ENCODE data around the gene CES3.
A peak's percentile ranks its signal among the peaks of the same experiment; 100 is the strongest.

CES3 gene

GRCh38 chr16:67001726-67002125 lies 40.7 kb downstream of the CES3 start:
- no peak for DNase-seq (ENCODE audit: low read depth in 2 of 2)

GRCh38 chr16:67006930-67007658 lies 46.0 kb downstream of the CES3 start:
- DNase-seq (ENCODE audit: low read depth in 2 of 2) = no peak

GRCh38 chr16:67009158-67009557 lies 48.1 kb downstream of the CES3 start:
- no peak for DNase-seq (ENCODE audit: low read depth in 2 of 2)

- DNase-seq (ENCODE audit: low read depth in 2 of 2) = no peak
Observed at GRCh38 chr16:67011274-67011673, 50.2 kb downstream of the CES3 start.

DNA sequence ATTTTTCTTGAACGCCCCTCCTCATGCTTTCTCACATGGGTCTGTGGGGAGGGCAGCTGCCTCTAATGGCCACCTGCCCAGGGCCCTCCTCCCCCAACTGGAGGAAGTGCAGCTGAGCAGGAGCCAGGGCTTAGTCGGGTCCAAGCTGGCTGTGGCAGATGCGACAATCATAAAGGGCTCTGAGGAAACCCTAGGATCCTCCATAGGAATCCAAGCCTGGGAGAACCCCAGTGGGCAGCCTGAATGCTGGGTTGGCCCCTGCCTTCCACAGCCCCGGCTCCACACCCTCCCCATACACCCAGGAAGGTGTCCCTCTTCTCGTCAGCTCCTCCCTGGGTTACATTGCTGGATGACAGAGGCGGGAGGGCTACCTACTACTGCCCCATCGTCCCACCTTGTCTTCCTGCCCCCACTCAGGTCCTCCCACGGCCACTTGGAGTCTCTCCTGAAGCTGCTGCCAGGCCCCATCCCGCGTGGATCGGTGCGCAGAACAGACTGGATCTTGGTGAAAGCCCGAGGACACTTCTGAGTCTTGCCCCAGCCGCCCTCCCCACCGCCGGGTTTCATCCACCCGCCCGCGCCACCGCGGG lies 52.3 kb downstream of the CES3 start:
- no peak for DNase-seq (ENCODE audit: low read depth in 2 of 2)

DNA sequence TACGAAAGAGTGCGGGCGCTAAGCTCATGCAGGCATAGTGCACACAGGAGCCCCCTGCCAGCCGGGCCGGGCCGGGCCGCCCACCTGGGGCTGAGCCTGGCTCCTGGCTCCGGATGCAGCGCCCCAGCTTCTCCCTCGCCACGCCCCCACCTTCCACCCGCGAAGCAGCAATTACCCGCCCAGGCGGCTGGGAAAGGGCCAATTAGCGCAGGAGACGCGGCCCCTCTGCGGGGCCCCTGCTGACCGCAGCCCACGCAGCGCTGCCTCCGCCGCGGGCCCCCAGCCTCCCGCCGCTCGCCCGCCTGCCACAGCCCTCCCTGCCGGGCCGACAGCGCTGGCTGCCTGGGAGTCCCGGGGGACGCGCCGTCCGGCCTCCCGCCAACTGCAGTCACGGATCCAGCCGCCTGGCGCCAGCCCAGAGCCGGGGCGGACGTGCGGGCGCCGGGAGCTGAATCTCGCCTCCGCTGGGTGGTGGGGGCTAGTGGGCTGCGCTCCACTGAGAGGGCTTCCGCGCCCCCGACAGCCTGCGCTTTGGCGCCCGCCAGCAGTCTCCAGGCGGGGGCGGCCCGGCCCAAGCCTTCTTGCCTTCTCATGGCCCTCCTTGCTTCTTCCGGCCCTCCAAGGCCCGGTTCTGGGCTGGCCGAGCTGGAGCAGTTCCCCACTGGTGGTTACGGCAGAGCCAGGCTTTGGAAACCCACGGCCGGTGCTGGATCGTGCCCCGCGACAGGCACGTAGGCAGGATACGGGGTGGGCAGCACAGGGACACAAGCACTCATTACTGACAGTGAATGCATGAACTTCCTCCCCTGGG lies 53.0 kb downstream of the CES3 start:
- peak; percentile 39 to 70 for DNase-seq (ENCODE audit: low read depth in 2 of 2)

DNA sequence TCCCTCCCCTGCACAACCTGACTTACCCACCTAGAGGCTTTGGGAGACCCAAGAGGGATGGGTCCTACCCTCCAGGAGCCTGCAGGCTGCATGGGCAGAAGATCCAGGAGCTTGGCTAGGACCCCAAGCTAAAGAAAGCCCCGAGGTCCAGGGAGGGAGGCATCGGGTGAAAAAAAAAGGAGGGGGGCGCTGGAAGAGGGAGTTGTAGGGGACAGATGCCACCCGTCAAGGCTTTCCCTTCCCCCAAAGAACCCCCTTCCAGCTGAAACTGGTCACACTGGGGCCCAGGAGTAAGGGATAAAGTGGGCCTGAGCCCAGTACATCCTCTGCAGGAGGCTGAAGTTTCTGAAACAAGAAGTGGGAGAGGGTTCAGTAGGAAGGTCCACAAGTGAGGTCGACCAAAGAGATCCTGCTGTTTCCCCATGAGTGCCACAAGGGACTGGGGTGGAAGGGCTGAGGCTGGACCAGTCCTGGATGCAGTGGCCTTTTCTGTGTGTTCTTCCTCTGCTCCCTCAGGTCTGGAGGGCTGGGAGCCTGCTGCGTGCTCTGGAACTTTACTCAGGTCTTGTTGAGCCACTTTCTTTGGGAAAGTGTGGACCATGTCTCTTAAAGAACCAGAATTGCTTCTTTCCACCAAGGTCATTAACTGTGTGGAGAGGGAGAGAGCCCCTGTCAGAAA lies 53.7 kb downstream of the CES3 start:
- no peak for DNase-seq (ENCODE audit: low read depth in 2 of 2)

GRCh38 chr16:67015313-67015731 lies 54.3 kb downstream of the CES3 start:
- DNase-seq (ENCODE audit: low read depth in 2 of 2) = no peak

- no peak for DNase-seq (ENCODE audit: low read depth in 2 of 2)
Observed at GRCh38 chr16:67016143-67016542, 55.1 kb downstream of the CES3 start.

- no peak for DNase-seq (ENCODE audit: low read depth in 2 of 2)
Observed at GRCh38 chr16:67016681-67017420, 55.8 kb downstream of the CES3 start.

- DNase-seq (ENCODE audit: low read depth in 2 of 2) = no peak
Observed at GRCh38 chr16:67017421-67017750, 56.3 kb downstream of the CES3 start.

- DNase-seq (ENCODE audit: low read depth in 2 of 2) = peak; percentile 62 to 75
Observed at GRCh38 chr16:67017810-67018488, 56.9 kb downstream of the CES3 start.

- no peak for DNase-seq (ENCODE audit: low read depth in 2 of 2)
Observed at GRCh38 chr16:67019171-67019570, 58.1 kb downstream of the CES3 start.

DNA sequence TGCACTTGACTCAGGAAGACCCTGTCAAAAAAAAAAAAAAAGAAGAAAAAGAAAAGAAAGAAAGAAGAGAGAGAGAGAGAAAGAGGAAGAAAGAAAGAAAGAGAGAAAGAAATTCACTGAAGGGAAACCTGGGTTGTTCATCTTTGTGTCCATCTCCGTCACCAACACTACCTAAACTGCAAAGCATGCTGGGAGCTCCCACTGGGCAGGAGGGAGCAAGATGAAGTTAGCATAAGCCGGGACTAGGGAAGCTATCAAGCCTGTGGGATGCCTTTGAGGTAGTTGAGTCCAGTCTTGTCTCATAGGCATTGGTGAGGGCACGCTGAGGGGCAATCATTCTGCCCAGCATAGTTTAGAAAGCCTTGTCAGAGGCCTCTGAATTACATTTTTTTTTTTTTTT lies 60.3 kb downstream of the CES3 start:
- DNase-seq (ENCODE audit: low read depth in 2 of 2) = no peak

GRCh38 chr16:67022531-67023214 lies 61.6 kb downstream of the CES3 start:
- DNase-seq (ENCODE audit: low read depth in 2 of 2) = no peak

- DNase-seq (ENCODE audit: low read depth in 2 of 2) = no peak
Observed at GRCh38 chr16:67023689-67024088, 62.6 kb downstream of the CES3 start.

Measured in stimulated activated CD8-positive, alpha-beta memory T cell treated with anti-CD3 and anti-CD28 coated beads, Interleukin-7, amount 100 ng/mL, for 4 hours (primary cell).